ENCODE data around the gene PLCL2.

Gene PLCL2

GRCh38 chr3:16907243-16907642 is 22.5 kb downstream of the PLCL2 start:
- Histone ChIP-seq H3K27me3 (ENCODE audit: control insufficient read depth in 1 of 2, insufficient read depth in 1 of 2, low read length in 2 of 2) (no peaks in the 10 kb centered on the region), H2BK15ac (ENCODE audit: low read depth, poor library complexity, severe bottlenecking) (no peak overlapping the region), H2AFZ (ENCODE audit: low read depth, low read length) (no peak overlapping the region), H4K8ac (ENCODE audit: low read length) (no peak overlapping the region), H2BK5ac (ENCODE audit: low read depth, low read length, poor library complexity, severe bottlenecking) (no peak overlapping the region), H3K4me2 (ENCODE audit: low read length, poor library complexity, severe bottlenecking) (no peak overlapping the region), H3K18ac (ENCODE audit: low read depth in 1 of 2, low read length in 2 of 2) (peak overlapping the region in 1 of 2 experiments; percentile 21), H3K23ac (ENCODE audit: low read length in 2 of 2) (peak overlapping the region in 1 of 2 experiments; percentile 83), H3K79me1 (replicated peaks; ENCODE audit: low read length, poor library complexity, severe bottlenecking) (no peaks in the 10 kb centered on the region), H2AK5ac (ENCODE audit: low read length, severe bottlenecking) (no peak overlapping the region), H3K9me3 (ENCODE audit: control insufficient read depth, low read length) (no peaks in the 10 kb centered on the region), H2BK12ac (ENCODE audit: low read length in 2 of 2) (no peak overlapping the region), H2BK120ac (ENCODE audit: low read depth, low read length) (no peak overlapping the region), H3K36me3 (ENCODE audit: control insufficient read depth in 1 of 2, insufficient read depth in 2 of 2, low read depth in 1 of 2, low read length in 2 of 2) (no peaks in the 10 kb centered on the region), H3K9ac (ENCODE audit: low read length) (peak overlapping the region; percentile 49), H3K27ac (ENCODE audit: low read length, poor library complexity, severe bottlenecking) (no peak overlapping the region), H3K4me1 (ENCODE audit: control insufficient read depth, insufficient read depth, low read depth, low read length) (no peaks in the 10 kb centered on the region), H4K91ac (ENCODE audit: low read length) (no peak overlapping the region), H3K4me3 (ENCODE audit: insufficient read depth in 1 of 2, low read depth in 1 of 2, low read length in 2 of 2) (no peak overlapping the region), H3K14ac (ENCODE audit: low read length in 2 of 2) (no peak overlapping the region), H3K4ac (ENCODE audit: low read depth in 1 of 2, low read length in 2 of 2) (no peak overlapping the region)
- DNase-seq = peak; percentile 5

- no peak overlapping the region for H2AK5ac ChIP-seq (ENCODE audit: low read length, severe bottlenecking)
- no peaks in the 10 kb centered on the region for H3K36me3 ChIP-seq (ENCODE audit: control insufficient read depth in 1 of 2, insufficient read depth in 2 of 2, low read depth in 1 of 2, low read length in 2 of 2)
- no peak overlapping the region for H3K4me3 ChIP-seq (ENCODE audit: insufficient read depth in 1 of 2, low read depth in 1 of 2, low read length in 2 of 2)
- H3K14ac ChIP-seq (ENCODE audit: low read length in 2 of 2) = peak overlapping the region in 1 of 2 experiments; percentile 14
- no peak overlapping the region for H3K23ac ChIP-seq (ENCODE audit: low read length in 2 of 2)
- H2BK5ac ChIP-seq (ENCODE audit: low read depth, low read length, poor library complexity, severe bottlenecking) = no peak overlapping the region
- H4K91ac ChIP-seq (ENCODE audit: low read length) = no peak overlapping the region
- no peak overlapping the region for H2BK15ac ChIP-seq (ENCODE audit: low read depth, poor library complexity, severe bottlenecking)
- H3K4me1 ChIP-seq (ENCODE audit: control insufficient read depth, insufficient read depth, low read depth, low read length) = no peaks in the 10 kb centered on the region
- no peak overlapping the region for H3K4ac ChIP-seq (ENCODE audit: low read depth in 1 of 2, low read length in 2 of 2)
- no peak overlapping the region for H3K27ac ChIP-seq (ENCODE audit: low read length, poor library complexity, severe bottlenecking)
- 79% methylated on average over 4 of the region's 6 CpGs for WGBS
- H3K9me3 ChIP-seq (ENCODE audit: control insufficient read depth, low read length) = no peaks in the 10 kb centered on the region
- no peaks in the 10 kb centered on the region for H3K27me3 ChIP-seq (ENCODE audit: control insufficient read depth in 1 of 2, insufficient read depth in 1 of 2, low read length in 2 of 2)
- H2AFZ ChIP-seq (ENCODE audit: low read depth, low read length) = no peak overlapping the region
- H2BK120ac ChIP-seq (ENCODE audit: low read depth, low read length) = no peak overlapping the region
- H3K9ac ChIP-seq (ENCODE audit: low read length) = no peak overlapping the region
- H4K8ac ChIP-seq (ENCODE audit: low read length) = no peak overlapping the region
- H3K4me2 ChIP-seq (ENCODE audit: low read length, poor library complexity, severe bottlenecking) = no peak overlapping the region
- no peak for DNase-seq
- no peak overlapping the region for H3K18ac ChIP-seq (ENCODE audit: low read depth in 1 of 2, low read length in 2 of 2)
- H2BK12ac ChIP-seq (ENCODE audit: low read length in 2 of 2) = no peak overlapping the region
- H3K79me1 ChIP-seq (replicated peaks; ENCODE audit: low read length, poor library complexity, severe bottlenecking) = no peaks in the 10 kb centered on the region
Observed at GRCh38 chr3:16908016-16908807, 23.5 kb downstream of the PLCL2 start.

DNA sequence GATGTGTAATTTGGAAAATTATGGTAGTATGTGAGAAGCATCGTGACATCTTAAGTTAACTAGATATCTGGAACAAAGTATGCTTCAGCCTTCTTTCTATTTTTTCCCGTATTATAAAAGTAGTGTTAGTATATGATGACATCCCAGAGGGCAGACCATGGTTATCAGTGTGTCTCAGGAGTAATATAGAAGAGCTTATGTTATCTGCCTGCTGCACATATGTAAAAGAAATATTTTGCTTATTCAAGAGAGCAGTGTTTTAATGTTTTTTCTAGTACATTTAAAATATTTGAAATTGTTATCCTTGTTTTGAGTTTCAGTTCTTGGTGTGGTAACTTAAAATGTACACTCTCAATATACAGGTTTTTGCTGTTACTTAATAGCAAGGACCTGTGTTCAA is 24.1 kb downstream of the PLCL2 start:
- Histone ChIP-seq H2AK5ac (ENCODE audit: low read length, severe bottlenecking) (no peak overlapping the region), H3K4me2 (ENCODE audit: low read length, poor library complexity, severe bottlenecking) (no peak overlapping the region), H3K9ac (ENCODE audit: low read length) (no peak overlapping the region), H2BK12ac (ENCODE audit: low read length in 2 of 2) (no peak overlapping the region), H3K27ac (ENCODE audit: low read length, poor library complexity, severe bottlenecking) (no peak overlapping the region), H4K8ac (ENCODE audit: low read length) (no peak overlapping the region), H3K23ac (ENCODE audit: low read length in 2 of 2) (no peak overlapping the region), H3K79me1 (replicated peaks; ENCODE audit: low read length, poor library complexity, severe bottlenecking) (no peaks in the 10 kb centered on the region), H2BK15ac (ENCODE audit: low read depth, poor library complexity, severe bottlenecking) (no peak overlapping the region), H2BK120ac (ENCODE audit: low read depth, low read length) (no peak overlapping the region), H3K9me3 (ENCODE audit: control insufficient read depth, low read length) (no peaks in the 10 kb centered on the region), H4K91ac (ENCODE audit: low read length) (no peak overlapping the region), H3K4me3 (ENCODE audit: insufficient read depth in 1 of 2, low read depth in 1 of 2, low read length in 2 of 2) (no peak overlapping the region), H3K14ac (ENCODE audit: low read length in 2 of 2) (no peak overlapping the region), H3K27me3 (ENCODE audit: control insufficient read depth in 1 of 2, insufficient read depth in 1 of 2, low read length in 2 of 2) (no peaks in the 10 kb centered on the region), H2AFZ (ENCODE audit: low read depth, low read length) (no peak overlapping the region), H2BK5ac (ENCODE audit: low read depth, low read length, poor library complexity, severe bottlenecking) (no peak overlapping the region), H3K36me3 (ENCODE audit: control insufficient read depth in 1 of 2, insufficient read depth in 2 of 2, low read depth in 1 of 2, low read length in 2 of 2) (no peaks in the 10 kb centered on the region), H3K4ac (ENCODE audit: low read depth in 1 of 2, low read length in 2 of 2) (no peak overlapping the region), H3K4me1 (ENCODE audit: control insufficient read depth, insufficient read depth, low read depth, low read length) (no peaks in the 10 kb centered on the region), H3K18ac (ENCODE audit: low read depth in 1 of 2, low read length in 2 of 2) (no peak overlapping the region)
- WGBS = 94% methylated on average over 2 of the region's 2 CpGs
- DNase-seq = no peak

DNA sequence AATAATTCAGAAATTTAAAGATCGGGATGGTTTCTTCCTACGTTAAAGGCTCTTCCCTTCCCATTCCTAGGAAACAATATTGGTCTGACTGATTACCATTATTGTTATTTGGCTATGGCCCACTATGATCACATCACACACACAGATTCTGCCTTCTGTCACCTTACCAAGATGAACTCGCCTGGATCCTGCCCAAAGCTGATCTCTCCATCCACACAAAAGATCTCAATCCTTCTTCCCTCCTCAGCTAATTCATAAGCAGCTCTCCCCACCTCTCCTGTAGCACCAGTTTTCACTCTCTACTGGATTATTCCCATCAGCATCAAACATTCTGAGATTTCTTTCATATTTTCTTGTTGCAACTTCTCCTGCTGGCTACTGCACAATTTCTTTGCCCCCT is 25.0 kb downstream of the PLCL2 start:
- no peak overlapping the region for H2BK15ac ChIP-seq (ENCODE audit: low read depth, poor library complexity, severe bottlenecking)

More for the DNA sequence above, 25.0 kb downstream of the PLCL2 start:
- H3K14ac ChIP-seq (ENCODE audit: low read length in 2 of 2) = no peak overlapping the region
- no peak overlapping the region for H3K27ac ChIP-seq (ENCODE audit: low read length, poor library complexity, severe bottlenecking)
- H3K27me3 ChIP-seq (ENCODE audit: control insufficient read depth in 1 of 2, insufficient read depth in 1 of 2, low read length in 2 of 2) = no peaks in the 10 kb centered on the region
- H4K8ac ChIP-seq (ENCODE audit: low read length) = no peak overlapping the region
- H3K9me3 ChIP-seq (ENCODE audit: control insufficient read depth, low read length) = no peaks in the 10 kb centered on the region
- no peak overlapping the region for H2BK120ac ChIP-seq (ENCODE audit: low read depth, low read length)
- H3K4ac ChIP-seq (ENCODE audit: low read depth in 1 of 2, low read length in 2 of 2) = no peak overlapping the region
- H3K23ac ChIP-seq (ENCODE audit: low read length in 2 of 2) = no peak overlapping the region
- no peak overlapping the region for H3K18ac ChIP-seq (ENCODE audit: low read depth in 1 of 2, low read length in 2 of 2)
- no peak overlapping the region for H2BK12ac ChIP-seq (ENCODE audit: low read length in 2 of 2)
- H3K36me3 ChIP-seq (ENCODE audit: control insufficient read depth in 1 of 2, insufficient read depth in 2 of 2, low read depth in 1 of 2, low read length in 2 of 2) = no peaks in the 10 kb centered on the region
- H2BK5ac ChIP-seq (ENCODE audit: low read depth, low read length, poor library complexity, severe bottlenecking) = no peak overlapping the region
- H3K4me1 ChIP-seq (ENCODE audit: control insufficient read depth, insufficient read depth, low read depth, low read length) = no peaks in the 10 kb centered on the region
- no peak overlapping the region for H4K91ac ChIP-seq (ENCODE audit: low read length)
- no peak for DNase-seq
- H3K9ac ChIP-seq (ENCODE audit: low read length) = no peak overlapping the region
- H2AFZ ChIP-seq (ENCODE audit: low read depth, low read length) = no peak overlapping the region
- H3K79me1 ChIP-seq (replicated peaks; ENCODE audit: low read length, poor library complexity, severe bottlenecking) = no peaks in the 10 kb centered on the region
- no peak overlapping the region for H3K4me2 ChIP-seq (ENCODE audit: low read length, poor library complexity, severe bottlenecking)
- WGBS = 96% methylated on average over 3 of the region's 3 CpGs
- no peak overlapping the region for H2AK5ac ChIP-seq (ENCODE audit: low read length, severe bottlenecking)
- H3K4me3 ChIP-seq (ENCODE audit: insufficient read depth in 1 of 2, low read depth in 1 of 2, low read length in 2 of 2) = no peak overlapping the region

Data from mesenchymal stem cell (in vitro differentiated cells and primary cell).